ENCODE measurements around the gene POLR2C. TPM values are rescaled to one million over a fixed set of nuclear protein-coding genes. Genes with fewer than 3 reads are reported as not detected.

Gene POLR2C
- total and polyA plus RNA-seq, 2 experiments from 2014 or later = 56.6 to 92.5 TPM

GRCh38 chr16:57504491-57504890, 42.0 kb downstream of the POLR2C start:
- H3K27ac ChIP-seq = no peak overlapping the region
- 76% methylated on average over 5 of the region's 5 CpGs for WGBS (ENCODE audit: low lambda C conversion rate, missing lambda C conversion rate)
- H3K4me1 ChIP-seq (ENCODE audit: insufficient read depth) = peaks cover 28% of the 10 kb centered on the region
- no peak for DNase-seq (ENCODE audit: low spot score)
- no peak for TF ChIP-seq CTCF (IDR thresholded peaks at IDR 0.05; ENCODE audit: poor library complexity)
- TF ChIP-seq EZH2phosphoT487 (IDR thresholded peaks at IDR 0.05; ENCODE audit: low read depth, severe bottlenecking, unreplicated experiment) = no peak
- TF ChIP-seq EZH2 (IDR thresholded peaks at IDR 0.05; ENCODE audit: borderline replicate concordance) = no peak
- H3K79me2 ChIP-seq = no peaks in the 10 kb centered on the region
- H3K9me2 ChIP-seq (replicated peaks; ENCODE audit: insufficient read depth) = no peaks in the 10 kb centered on the region
- H3K4me3 ChIP-seq = no peak overlapping the region
- no peak overlapping the region for H2AFZ ChIP-seq
- no peaks in the 10 kb centered on the region for H3K36me3 ChIP-seq (replicated peaks; ENCODE audit: insufficient read depth, low read depth)
- no peaks in the 10 kb centered on the region for H3K27me3 ChIP-seq
- H3K4me2 ChIP-seq = no peak overlapping the region
- H4K20me1 ChIP-seq (ENCODE audit: insufficient read depth, poor library complexity, severe bottlenecking) = no peaks in the 10 kb centered on the region
- no peaks in the 10 kb centered on the region for H3K9me3 ChIP-seq (ENCODE audit: low read depth)

GRCh38 chr16:57505169-57505568, 42.7 kb downstream of the POLR2C start:
- no peaks in the 10 kb centered on the region for H3K9me2 ChIP-seq (replicated peaks; ENCODE audit: insufficient read depth)
- H3K27me3 ChIP-seq = no peaks in the 10 kb centered on the region
- peaks cover 34% of the 10 kb centered on the region for H3K4me1 ChIP-seq (ENCODE audit: insufficient read depth)
- TF ChIP-seq CTCF (IDR thresholded peaks at IDR 0.05; ENCODE audit: poor library complexity) (no peak), EZH2phosphoT487 (IDR thresholded peaks at IDR 0.05; ENCODE audit: low read depth, severe bottlenecking, unreplicated experiment) (no peak)
- WGBS (ENCODE audit: low lambda C conversion rate, missing lambda C conversion rate) = 81% methylated on average over 6 of the region's 6 CpGs
- no peak overlapping the region for H3K4me2 ChIP-seq
- H3K4me3 ChIP-seq = no peak overlapping the region
- no peaks in the 10 kb centered on the region for H3K9me3 ChIP-seq (ENCODE audit: low read depth)
- H3K36me3 ChIP-seq (replicated peaks; ENCODE audit: insufficient read depth, low read depth) = no peaks in the 10 kb centered on the region
- DNase-seq (ENCODE audit: low spot score) = peak; percentile 3
- H3K27ac ChIP-seq = no peak overlapping the region
- no peak overlapping the region for H2AFZ ChIP-seq
- H4K20me1 ChIP-seq (ENCODE audit: insufficient read depth, poor library complexity, severe bottlenecking) = no peaks in the 10 kb centered on the region
- no peaks in the 10 kb centered on the region for H3K79me2 ChIP-seq

GRCh38 chr16:57507136-57508034, 44.9 kb downstream of the POLR2C start:
- no peaks in the 10 kb centered on the region for H3K9me3 ChIP-seq (ENCODE audit: low read depth)
- H3K9me2 ChIP-seq (replicated peaks; ENCODE audit: insufficient read depth) = no peaks in the 10 kb centered on the region
- no peaks in the 10 kb centered on the region for H3K79me2 ChIP-seq
- H3K27me3 ChIP-seq = no peaks in the 10 kb centered on the region
- peak overlapping the region; percentile 27 for H3K4me2 ChIP-seq
- no peak for TF ChIP-seq EZH2 (IDR thresholded peaks at IDR 0.05; ENCODE audit: borderline replicate concordance)
- TF ChIP-seq EZH2phosphoT487 (IDR thresholded peaks at IDR 0.05; ENCODE audit: low read depth, severe bottlenecking, unreplicated experiment) = no peak
- no peak for TF ChIP-seq CTCF (IDR thresholded peaks at IDR 0.05; ENCODE audit: poor library complexity)
- H3K4me3 ChIP-seq = no peak overlapping the region
- H3K27ac ChIP-seq = no peak overlapping the region
- H3K36me3 ChIP-seq (replicated peaks; ENCODE audit: insufficient read depth, low read depth) = no peaks in the 10 kb centered on the region
- DNase-seq (ENCODE audit: low spot score) = peak; percentile 34
- peaks cover 27% of the 10 kb centered on the region for H3K4me1 ChIP-seq (ENCODE audit: insufficient read depth)
- H2AFZ ChIP-seq = no peak overlapping the region
- WGBS (ENCODE audit: low lambda C conversion rate, missing lambda C conversion rate) = 47% methylated on average over 12 of the region's 13 CpGs
- no peaks in the 10 kb centered on the region for H4K20me1 ChIP-seq (ENCODE audit: insufficient read depth, poor library complexity, severe bottlenecking)

Data from hepatocyte (in vitro differentiated cells).